G401.6 (cell line): Measurements from ENCODE around the gene SMIM32.

ENCODE experiments used
- FAIRE-seq: peaks from 2 replicates; lab custom pipeline; 2012; peaks lifted over from hg19 to GRCh38; lab: Jason Lieb, UNC

Gene SMIM32

GRCh38 chr5:136185974-136186665 lies 6.8 kb downstream of the SMIM32 start:
- FAIRE-seq: no peak

- FAIRE-seq: no peak
Measured at GRCh38 chr5:136182618-136183017, 10.3 kb downstream of the SMIM32 start.

- FAIRE-seq: peak; percentile 91
Measured at GRCh38 chr5:136174021-136174659, 18.8 kb downstream of the SMIM32 start.

GRCh38 chr5:136169218-136169617 lies 23.7 kb downstream of the SMIM32 start:
- FAIRE-seq: no peak

- FAIRE-seq: no peak
Measured at GRCh38 chr5:136166909-136167308, 26.1 kb downstream of the SMIM32 start.

- no peak for FAIRE-seq
Measured at GRCh38 chr5:136164226-136164625, 28.7 kb downstream of the SMIM32 start.

- FAIRE-seq: no peak
Measured at GRCh38 chr5:136162008-136162407, 31.0 kb downstream of the SMIM32 start.

- FAIRE-seq: no peak
Measured at GRCh38 chr5:136159457-136159856, 33.5 kb downstream of the SMIM32 start.

GRCh38 chr5:136157514-136157913 lies 35.4 kb downstream of the SMIM32 start:
- FAIRE-seq: no peak

GRCh38 chr5:136155761-136156160 lies 37.2 kb downstream of the SMIM32 start:
- FAIRE-seq: no peak

GRCh38 chr5:136155078-136155477 lies 37.9 kb downstream of the SMIM32 start:
- no peak for FAIRE-seq

GRCh38 chr5:136153581-136154236 lies 39.3 kb downstream of the SMIM32 start:
- no peak for FAIRE-seq

- FAIRE-seq: no peak
Measured at GRCh38 chr5:136149891-136150290, 43.1 kb downstream of the SMIM32 start.

GRCh38 chr5:136147632-136148031 lies 45.3 kb downstream of the SMIM32 start:
- no peak for FAIRE-seq

GRCh38 chr5:136146201-136146600 lies 46.8 kb downstream of the SMIM32 start:
- no peak for FAIRE-seq

- no peak for FAIRE-seq
Measured at GRCh38 chr5:136145030-136145429, 47.9 kb downstream of the SMIM32 start.

GRCh38 chr5:136143763-136144162 lies 49.2 kb downstream of the SMIM32 start:
- FAIRE-seq: no peak

GRCh38 chr5:136143312-136143711 lies 49.6 kb downstream of the SMIM32 start:
- FAIRE-seq: no peak

- FAIRE-seq: no peak
Measured at GRCh38 chr5:136141561-136141960, 51.4 kb downstream of the SMIM32 start.
